Fibroblast of the aortic adventitia (primary cell): Measurements from ENCODE around the gene TTYH1. TPM values are rescaled to one million over a fixed set of nuclear protein-coding genes. Genes with fewer than 3 reads are reported as not detected.

Experiments used
- DNase-seq: peaks from one replicate; pipeline ENCODE4 v3.0.0-alpha.2; 2010; ENCODE audit warnings: low read depth
- H3K4me3 ChIP-seq: 2 replicates; pipeline ENCODE4 v1.5.1; 2011; ENCODE audit warnings: low read depth, mild to moderate bottlenecking, control low read depth, low read length, moderate library complexity
- CTCF ChIP-seq: IDR thresholded peaks from 2 replicates; pipeline ENCODE4 v1.5.1; 2011; ENCODE audit warnings: mild to moderate bottlenecking, low read length, control low read depth, inconsistent platforms; ENCODE audit not compliant: insufficient read depth
- total RNA-seq: library from RNA; depleted of rRNA; stranded (reverse); fragments of >200 nt; gene quantifications from 2 replicates; pipeline ENCODE4 v1.2.3, GENCODE V29; 2012; ENCODE audit warnings: low replicate concordance

The TTYH1 gene
- total RNA-seq, 1 donor = not detected

- DNase-seq = no peak
- TF ChIP-seq CTCF = no peak
- peak overlapping the region; percentile 54 for H3K4me3 ChIP-seq
These were observed 15.3 kb downstream of the TTYH1 start for GRCh38 chr19:54430306-54431254.

GRCh38 chr19:54431255-54431838 lies 16.1 kb downstream of the TTYH1 start:
- peak; percentile 47 for DNase-seq
- no peak for TF ChIP-seq CTCF
- no peak overlapping the region for H3K4me3 ChIP-seq

GRCh38 chr19:54432144-54432738 lies 17.0 kb downstream of the TTYH1 start:
- no peak overlapping the region for H3K4me3 ChIP-seq
- no peak for DNase-seq
- TF ChIP-seq CTCF = no peak

- DNase-seq = no peak
- no peak overlapping the region for H3K4me3 ChIP-seq
- TF ChIP-seq CTCF = no peak
These were observed 18.4 kb downstream of the TTYH1 start for GRCh38 chr19:54433697-54434096.

- H3K4me3 ChIP-seq = no peak overlapping the region
- no peak for TF ChIP-seq CTCF
- DNase-seq = no peak
These were observed 19.0 kb downstream of the TTYH1 start for GRCh38 chr19:54434112-54434872.

GRCh38 chr19:54434873-54435214 lies 19.6 kb downstream of the TTYH1 start:
- DNase-seq = no peak
- no peak overlapping the region for H3K4me3 ChIP-seq
- TF ChIP-seq CTCF = no peak
